HG02759 (cell line): Measurements from ENCODE around the gene UBAC2.

Source experiments
- ATAC-seq: cut with Tn5 transposase; IDR thresholded peaks from one replicate; pipeline ENCODE4 v1.9.1; 2021; ENCODE audit warnings: mild to moderate bottlenecking, moderate library complexity; ENCODE audit not compliant: unreplicated experiment

Gene UBAC2

GRCh38 chr13:99307648-99308339, 107.1 kb downstream of the UBAC2 start:
- ATAC-seq, result peak; percentile 38

- ATAC-seq, result no peak
Observed at GRCh38 chr13:99308471-99309087, 107.9 kb downstream of the UBAC2 start.

GRCh38 chr13:99310382-99311031, 109.9 kb downstream of the UBAC2 start:
- peak; percentile 44 for ATAC-seq

GRCh38 chr13:99311137-99311536, 110.5 kb downstream of the UBAC2 start:
- no peak for ATAC-seq

GRCh38 chr13:99311748-99312492, 111.3 kb downstream of the UBAC2 start:
- ATAC-seq, result no peak

GRCh38 chr13:99312493-99312883, 111.8 kb downstream of the UBAC2 start:
- ATAC-seq, result peak; percentile 26

- ATAC-seq, result no peak
Observed at GRCh38 chr13:99313501-99313900, 112.8 kb downstream of the UBAC2 start.

GRCh38 chr13:99313941-99314340, 113.3 kb downstream of the UBAC2 start:
- no peak for ATAC-seq

GRCh38 chr13:99314640-99315176, 114.1 kb downstream of the UBAC2 start:
- no peak for ATAC-seq

GRCh38 chr13:99315186-99315585, 114.5 kb downstream of the UBAC2 start:
- no peak for ATAC-seq

GRCh38 chr13:99316224-99316623, 115.6 kb downstream of the UBAC2 start:
- ATAC-seq, result no peak

- ATAC-seq, result no peak
Observed at GRCh38 chr13:99316657-99317256, 116.1 kb downstream of the UBAC2 start.

GRCh38 chr13:99320693-99321481, 120.2 kb downstream of the UBAC2 start:
- ATAC-seq, result no peak

GRCh38 chr13:99321709-99322108, 121.1 kb downstream of the UBAC2 start:
- no peak for ATAC-seq

- peak; percentile 90 for ATAC-seq
Observed at GRCh38 chr13:99322297-99323103, 121.8 kb downstream of the UBAC2 start.

GRCh38 chr13:99323488-99323887, 122.8 kb downstream of the UBAC2 start:
- no peak for ATAC-seq

- no peak for ATAC-seq
Observed at GRCh38 chr13:99326012-99326411, 125.4 kb downstream of the UBAC2 start.

- no peak for ATAC-seq
Observed at GRCh38 chr13:99327126-99327525, 126.5 kb downstream of the UBAC2 start.

GRCh38 chr13:99327761-99328160, 127.1 kb downstream of the UBAC2 start:
- no peak for ATAC-seq
